ENCODE measurements around the gene NELFE.

GRCh38 chr6:31948753-31949413 is 9.9 kb downstream of the NELFE start:
- TF ChIP-seq CTCF (IDR thresholded peaks at IDR 0.05; ENCODE audit: low read depth, low read length) (no peak), EZH2phosphoT487 (IDR thresholded peaks at IDR 0.05; ENCODE audit: low read depth) (no peak)
